Measurements from ENCODE around the gene CLK2. TPM values are rescaled to one million over a fixed set of nuclear protein-coding genes. Genes with fewer than 3 reads are reported as not detected.
"Not testable (repeated sequence)": the region's sequence is repeated elsewhere in the genome, so short reads cannot be mapped to it uniquely, and the experiment has no call there.

The CLK2 gene
- total RNA-seq, 2 donors from 2014 or later, result 69.8 to 82.3 TPM

DNA sequence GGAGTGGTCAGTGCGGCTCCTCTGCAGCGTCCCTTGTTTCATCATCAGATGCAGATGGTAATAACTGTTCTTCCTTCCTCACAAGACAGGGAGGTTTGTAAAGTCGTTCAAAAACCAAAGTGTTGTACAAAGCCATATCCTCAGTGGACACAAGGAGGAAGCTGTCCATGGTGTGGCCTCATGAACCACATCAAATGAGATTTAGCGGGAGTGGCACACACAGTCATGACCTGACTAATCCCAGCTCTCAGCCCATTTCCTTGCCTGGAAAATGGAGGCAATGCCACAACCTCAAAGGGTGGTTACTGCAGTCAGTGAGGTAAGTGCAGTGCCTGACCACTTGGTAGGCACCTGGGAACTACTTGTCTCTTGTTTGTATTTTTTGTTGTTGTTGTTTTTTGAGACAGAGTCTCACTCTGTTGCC is 31.5 kb downstream of the CLK2 start:
- no peak overlapping the region for H3K9ac ChIP-seq (ENCODE audit: extremely low read depth, low read length, poor library complexity, severe bottlenecking)
- no peaks in the 10 kb centered on the region for H3K9me3 ChIP-seq (ENCODE audit: control insufficient read depth, low read length)
- peaks cover 10% of the 10 kb centered on the region for H3K4me1 Mint-ChIP-seq
- DNase-seq, result no peak
- peaks cover 10% of the 10 kb centered on the region for H3K36me3 ChIP-seq (ENCODE audit: control insufficient read depth, insufficient read depth, low read length)
- H3K27ac Mint-ChIP-seq, result peak overlapping the region; percentile 61
- TF ChIP-seq, protein P1, sequence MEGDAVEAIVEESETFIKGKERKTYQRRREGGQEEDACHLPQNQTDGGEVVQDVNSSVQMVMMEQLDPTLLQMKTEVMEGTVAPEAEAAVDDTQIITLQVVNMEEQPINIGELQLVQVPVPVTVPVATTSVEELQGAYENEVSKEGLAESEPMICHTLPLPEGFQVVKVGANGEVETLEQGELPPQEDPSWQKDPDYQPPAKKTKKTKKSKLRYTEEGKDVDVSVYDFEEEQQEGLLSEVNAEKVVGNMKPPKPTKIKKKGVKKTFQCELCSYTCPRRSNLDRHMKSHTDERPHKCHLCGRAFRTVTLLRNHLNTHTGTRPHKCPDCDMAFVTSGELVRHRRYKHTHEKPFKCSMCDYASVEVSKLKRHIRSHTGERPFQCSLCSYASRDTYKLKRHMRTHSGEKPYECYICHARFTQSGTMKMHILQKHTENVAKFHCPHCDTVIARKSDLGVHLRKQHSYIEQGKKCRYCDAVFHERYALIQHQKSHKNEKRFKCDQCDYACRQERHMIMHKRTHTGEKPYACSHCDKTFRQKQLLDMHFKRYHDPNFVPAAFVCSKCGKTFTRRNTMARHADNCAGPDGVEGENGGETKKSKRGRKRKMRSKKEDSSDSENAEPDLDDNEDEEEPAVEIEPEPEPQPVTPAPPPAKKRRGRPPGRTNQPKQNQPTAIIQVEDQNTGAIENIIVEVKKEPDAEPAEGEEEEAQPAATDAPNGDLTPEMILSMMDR (conservative IDR thresholded peaks at IDR 0.05), result no peak
- H3K27me3 Mint-ChIP-seq (ENCODE audit: insufficient read depth), result peaks cover 10% of the 10 kb centered on the region
- no peak overlapping the region for H3K4me3 Mint-ChIP-seq
- peaks cover 21% of the 10 kb centered on the region for H3K36me3 Mint-ChIP-seq (ENCODE audit: low read depth)
- H3K27me3 ChIP-seq (ENCODE audit: control insufficient read depth, insufficient read depth, low read length, poor library complexity, severe bottlenecking), result no peaks in the 10 kb centered on the region
- H3K27ac ChIP-seq (ENCODE audit: low read depth, low read length), result no peak overlapping the region
- H3K4me1 ChIP-seq (ENCODE audit: control insufficient read depth, insufficient read depth, low read length), result no peaks in the 10 kb centered on the region
- WGBS, 2 experiments (ENCODE audit: insufficient coverage in 1 of 2, insufficient read length in 1 of 2), result 86 to 89% methylated on average over 4 of the region's 4 CpGs
- H3K4me3 ChIP-seq (ENCODE audit: low read length), result no peak overlapping the region
- H3K9me3 Mint-ChIP-seq, result no peaks in the 10 kb centered on the region

DNA sequence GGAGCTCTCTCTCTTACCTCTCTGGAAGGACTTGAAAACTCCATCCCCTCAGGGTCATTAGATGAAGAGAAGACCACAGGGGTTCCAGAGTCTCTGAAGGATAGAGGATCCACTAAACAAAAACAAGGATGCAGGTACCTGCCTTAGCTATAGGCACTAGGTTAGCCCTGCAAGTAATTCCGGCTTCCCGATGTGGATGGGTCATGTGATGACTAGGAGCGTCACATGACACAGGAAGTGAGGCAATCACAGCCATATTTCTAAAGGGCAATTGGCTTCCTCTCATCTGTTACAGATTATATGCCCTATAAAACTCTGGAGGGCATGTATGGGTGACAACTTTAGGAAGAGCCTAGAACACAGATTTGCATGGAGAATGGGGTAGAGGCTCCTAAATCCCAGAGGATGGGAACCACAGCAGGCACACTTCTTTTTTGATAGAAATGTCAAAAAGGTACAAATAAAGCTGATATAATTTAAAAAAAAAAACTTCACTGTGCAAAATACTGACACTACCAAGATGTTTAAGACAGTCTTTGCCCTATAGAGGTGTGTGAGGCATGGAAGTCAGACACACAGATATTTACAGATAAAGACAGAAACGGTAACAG is 32.1 kb downstream of the CLK2 start:
- Mint-ChIP-seq H3K4me3 (peak overlapping the region; percentile 63), H3K36me3 (ENCODE audit: low read depth) (peaks cover 21% of the 10 kb centered on the region), H3K4me1 (peaks cover 10% of the 10 kb centered on the region), H3K9me3 (no peaks in the 10 kb centered on the region), H3K27ac (peak overlapping the region; percentile 73), H3K27me3 (ENCODE audit: insufficient read depth) (peaks cover 7% of the 10 kb centered on the region)
- TF ChIP-seq, protein P1 (conservative IDR thresholded peaks at IDR 0.05), result no peak
- peak; percentile 89 for DNase-seq
- WGBS, 2 experiments (ENCODE audit: insufficient coverage in 1 of 2, insufficient read length in 1 of 2), result 5 to 23% methylated on average over 2 to 4 of the region's 4 CpGs
- Histone ChIP-seq H3K9ac (ENCODE audit: extremely low read depth, low read length, poor library complexity, severe bottlenecking) (peak overlapping the region; percentile 51), H3K27me3 (ENCODE audit: control insufficient read depth, insufficient read depth, low read length, poor library complexity, severe bottlenecking) (no peaks in the 10 kb centered on the region), H3K4me1 (ENCODE audit: control insufficient read depth, insufficient read depth, low read length) (no peaks in the 10 kb centered on the region), H3K27ac (ENCODE audit: low read depth, low read length) (no peak overlapping the region), H3K4me3 (ENCODE audit: low read length) (peak overlapping the region; percentile 79), H3K36me3 (ENCODE audit: control insufficient read depth, insufficient read depth, low read length) (peaks cover 12% of the 10 kb centered on the region), H3K9me3 (ENCODE audit: control insufficient read depth, low read length) (no peaks in the 10 kb centered on the region)

DNA sequence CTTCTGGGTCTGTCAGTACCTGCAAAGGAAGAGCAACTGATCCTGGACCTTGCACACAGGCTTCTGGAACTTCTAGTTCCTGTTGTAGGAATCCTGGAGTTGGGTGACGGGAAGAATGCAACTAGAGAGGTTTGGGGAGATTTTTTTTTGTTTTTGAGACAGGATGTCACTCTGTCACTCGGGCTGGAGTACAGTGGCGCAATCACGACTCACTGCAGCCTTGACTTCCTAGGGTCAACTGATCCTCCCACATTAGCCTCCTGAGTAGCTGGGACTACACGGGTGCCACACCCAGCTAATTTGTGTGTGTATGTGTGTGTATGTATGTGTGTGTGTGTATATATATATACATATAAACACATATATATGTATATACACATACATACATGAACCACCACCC is 36.9 kb downstream of the CLK2 start:
- Mint-ChIP-seq H3K9me3 (no peaks in the 10 kb centered on the region), H3K4me3 (no peak overlapping the region), H3K4me1 (peaks cover 7% of the 10 kb centered on the region), H3K27me3 (ENCODE audit: insufficient read depth) (peaks cover under 1% of the 10 kb centered on the region), H3K36me3 (ENCODE audit: low read depth) (peaks cover 25% of the 10 kb centered on the region), H3K27ac (no peak overlapping the region)
- H3K9ac ChIP-seq (ENCODE audit: extremely low read depth, low read length, poor library complexity, severe bottlenecking), result no peak overlapping the region
- H3K4me3 ChIP-seq (ENCODE audit: low read length), result no peak overlapping the region
- H3K27ac ChIP-seq (ENCODE audit: low read depth, low read length), result no peak overlapping the region
- no peaks in the 10 kb centered on the region for H3K4me1 ChIP-seq (ENCODE audit: control insufficient read depth, insufficient read depth, low read length)
- no peaks in the 10 kb centered on the region for H3K9me3 ChIP-seq (ENCODE audit: control insufficient read depth, low read length)
- H3K36me3 ChIP-seq (ENCODE audit: control insufficient read depth, insufficient read depth, low read length), result peaks cover 12% of the 10 kb centered on the region
- TF ChIP-seq, protein P1 (conservative IDR thresholded peaks at IDR 0.05), result no peak
- WGBS, 2 experiments (ENCODE audit: insufficient coverage in 1 of 2, insufficient read length in 1 of 2), result 91 to 98% methylated on average over 4 of the region's 5 CpGs
- H3K27me3 ChIP-seq (ENCODE audit: control insufficient read depth, insufficient read depth, low read length, poor library complexity, severe bottlenecking), result no peaks in the 10 kb centered on the region
- no peak for DNase-seq

DNA sequence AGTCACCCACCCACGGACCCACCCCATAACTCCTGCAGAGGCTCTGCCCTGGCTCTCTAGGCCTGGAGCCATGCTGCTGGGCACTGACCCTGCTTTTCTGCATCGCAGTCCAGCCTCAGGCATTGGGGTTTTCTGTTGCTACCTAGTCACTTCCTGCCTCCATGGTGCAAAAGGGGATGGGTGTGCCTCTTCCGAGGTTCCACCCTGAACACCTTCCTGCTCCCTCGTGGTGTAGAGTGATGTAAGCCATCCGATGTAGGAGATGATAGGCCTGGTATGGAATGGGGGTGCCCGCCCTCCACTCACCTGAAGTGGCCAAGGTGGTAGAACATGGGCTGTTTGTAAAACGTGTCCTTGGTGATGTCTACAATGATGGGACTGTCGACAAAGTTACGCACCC is 37.9 kb downstream of the CLK2 start:
- H3K4me1 ChIP-seq (ENCODE audit: control insufficient read depth, insufficient read depth, low read length); H3K27ac ChIP-seq (ENCODE audit: low read depth, low read length); DNase-seq; H3K9me3 Mint-ChIP-seq; H3K9me3 ChIP-seq (ENCODE audit: control insufficient read depth, low read length); H3K27ac Mint-ChIP-seq; H3K27me3 ChIP-seq (ENCODE audit: control insufficient read depth, insufficient read depth, low read length, poor library complexity, severe bottlenecking); H3K9ac ChIP-seq (ENCODE audit: extremely low read depth, low read length, poor library complexity, severe bottlenecking); H3K4me3 Mint-ChIP-seq; H3K27me3 Mint-ChIP-seq (ENCODE audit: insufficient read depth); H3K4me3 ChIP-seq (ENCODE audit: low read length); H3K4me1 Mint-ChIP-seq: not testable (repeated sequence)
- WGBS, 2 experiments (ENCODE audit: insufficient coverage in 1 of 2, insufficient read length in 1 of 2), result 85 to 90% methylated on average over 3 to 6 of the region's 9 CpGs
- peaks cover 12% of the 10 kb centered on the region for H3K36me3 ChIP-seq (ENCODE audit: control insufficient read depth, insufficient read depth, low read length)
- H3K36me3 Mint-ChIP-seq (ENCODE audit: low read depth), result peaks cover 25% of the 10 kb centered on the region

DNA sequence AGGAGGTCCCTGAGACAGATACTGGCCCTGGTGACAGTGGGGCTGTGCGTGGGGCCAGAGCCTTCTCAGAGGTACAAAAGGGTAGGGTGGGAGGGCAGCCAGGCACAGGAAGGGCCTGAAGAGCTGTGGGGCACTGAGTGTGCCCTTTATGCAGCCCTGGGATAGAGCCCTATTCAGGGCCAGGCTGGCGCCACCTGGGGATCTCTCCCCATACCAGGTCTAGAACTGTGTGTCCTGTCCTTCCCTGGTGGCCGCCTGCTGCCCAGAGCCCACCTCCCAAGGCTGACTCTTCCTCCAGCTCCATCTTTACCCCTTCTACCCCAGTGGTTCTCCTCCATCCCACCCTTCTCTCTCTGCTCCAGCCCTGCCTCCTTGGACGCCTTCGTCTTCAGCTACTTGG is 39.8 kb downstream of the CLK2 start:
- not testable (repeated sequence) for H3K36me3 ChIP-seq (ENCODE audit: control insufficient read depth, insufficient read depth, low read length); H3K9ac ChIP-seq (ENCODE audit: extremely low read depth, low read length, poor library complexity, severe bottlenecking); H3K4me3 ChIP-seq (ENCODE audit: low read length); H3K27ac Mint-ChIP-seq; H3K9me3 Mint-ChIP-seq; H3K4me1 ChIP-seq (ENCODE audit: control insufficient read depth, insufficient read depth, low read length); H3K4me1 Mint-ChIP-seq; DNase-seq; H3K27ac ChIP-seq (ENCODE audit: low read depth, low read length); H3K4me3 Mint-ChIP-seq; H3K27me3 ChIP-seq (ENCODE audit: control insufficient read depth, insufficient read depth, low read length, poor library complexity, severe bottlenecking); H3K9me3 ChIP-seq (ENCODE audit: control insufficient read depth, low read length)
- Mint-ChIP-seq H3K36me3 (ENCODE audit: low read depth) (peaks cover 23% of the 10 kb centered on the region), H3K27me3 (ENCODE audit: insufficient read depth) (peaks cover 14% of the 10 kb centered on the region)
- WGBS, 2 experiments (ENCODE audit: insufficient coverage in 1 of 2, insufficient read length in 1 of 2), result 77% methylated on average over 1 of the region's 5 CpGs; no CpG with 5 or more reads in 1 of the 2 experiments
